GM11168 (cell line): ENCODE measurements around the gene PREB.
"Not testable (repeated sequence)": the region's sequence is repeated elsewhere in the genome, so short reads cannot be mapped to it uniquely, and the experiment has no call there.

Source experiments
- in situ Hi-C: fragments of 300-500 bp; cut with MboI; formaldehyde crosslinking; loops from one replicate; pipeline ENCODE4 v1.12.0; 2022; ENCODE audit warnings: low sequenced_read_pairs; ENCODE audit not compliant: unreplicated experiment

The PREB gene

DNA sequence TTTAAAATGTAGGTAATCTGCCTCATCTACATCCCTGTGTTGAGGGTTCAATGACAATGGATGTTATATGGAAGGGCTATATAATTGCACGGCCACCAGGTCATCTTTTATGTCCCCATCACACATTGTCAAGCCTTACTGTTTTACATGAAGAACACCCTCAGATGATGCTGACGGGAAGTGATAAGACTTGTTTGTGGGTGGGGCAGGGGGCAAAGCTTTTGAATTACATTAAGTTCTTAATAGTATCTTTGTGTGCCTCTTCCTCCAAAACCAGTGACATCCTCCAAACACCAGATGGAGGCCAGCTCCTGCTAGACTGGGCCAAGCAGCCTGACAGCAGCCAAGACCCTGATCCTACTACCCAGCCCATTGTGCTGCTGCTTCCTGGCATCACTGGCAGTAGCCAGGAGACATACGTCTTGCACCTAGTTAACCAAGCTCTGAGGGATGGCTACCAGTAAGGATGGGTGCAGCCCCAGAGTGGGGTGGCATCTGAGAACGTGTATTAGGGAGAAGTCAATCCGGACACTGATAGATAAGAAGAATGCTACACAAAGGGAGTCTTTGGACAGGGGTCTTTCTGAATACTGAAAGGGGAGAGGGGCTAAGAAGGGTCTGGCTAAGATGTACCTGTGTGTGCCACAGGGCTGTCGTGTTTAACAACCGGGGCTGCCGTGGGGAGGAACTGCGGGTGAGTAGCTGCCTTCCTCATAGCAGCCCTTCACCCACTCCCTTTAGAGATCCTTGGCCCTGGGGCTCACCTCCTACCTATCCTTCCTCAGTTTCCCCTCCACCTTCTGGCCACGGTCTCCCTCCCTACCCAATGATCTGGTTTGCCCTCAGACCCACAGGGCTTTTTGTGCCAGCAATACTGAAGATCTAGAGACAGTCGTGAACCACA, 5.5 kb downstream of the PREB start:
- in situ Hi-C loops: loop anchor here (5.0 kb wide), 1 partner anchor 68 kb away; no protein-coding TSS in a partner anchor

DNA sequence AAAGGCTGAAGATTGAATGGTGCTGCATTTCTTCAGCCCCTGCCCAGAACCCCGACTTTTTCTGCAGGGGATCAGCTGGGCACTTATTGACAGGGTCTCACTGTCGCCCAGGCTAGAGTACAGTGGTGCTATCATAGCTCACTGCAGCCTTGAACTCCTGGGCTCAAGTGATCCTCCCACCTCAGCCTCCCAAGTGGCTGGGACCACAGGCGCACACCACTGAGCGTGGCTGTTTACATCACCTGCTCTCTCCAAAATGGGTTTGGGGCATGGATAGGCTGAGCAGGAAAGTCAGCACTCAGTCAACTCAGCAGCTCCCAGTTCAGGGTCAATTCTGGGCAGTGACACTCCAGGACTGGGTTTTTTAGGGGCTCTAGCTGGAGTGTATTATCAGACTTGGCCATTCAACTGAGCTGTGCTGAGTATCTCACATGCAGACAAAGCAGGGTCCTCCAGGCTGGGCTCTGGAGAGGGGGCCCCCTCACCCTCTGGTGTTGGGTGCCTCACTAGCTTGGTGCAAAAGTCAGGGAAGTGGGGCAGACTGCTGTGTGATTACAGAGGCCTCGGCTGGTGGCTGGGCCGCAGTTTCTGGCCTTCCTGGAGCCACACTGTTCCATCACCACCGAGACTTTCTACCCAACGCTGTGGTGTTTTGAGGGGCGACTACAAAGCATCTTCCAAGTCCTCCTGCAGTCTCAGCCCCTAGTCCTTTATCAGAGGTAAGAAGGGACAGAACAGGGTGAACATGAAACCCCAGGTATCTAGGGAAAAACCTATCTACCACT, 6.4 kb downstream of the PREB start:
- in situ Hi-C loops: loop anchor here (5.0 kb wide), 1 partner anchor 69 kb away; no protein-coding TSS in a partner anchor

DNA sequence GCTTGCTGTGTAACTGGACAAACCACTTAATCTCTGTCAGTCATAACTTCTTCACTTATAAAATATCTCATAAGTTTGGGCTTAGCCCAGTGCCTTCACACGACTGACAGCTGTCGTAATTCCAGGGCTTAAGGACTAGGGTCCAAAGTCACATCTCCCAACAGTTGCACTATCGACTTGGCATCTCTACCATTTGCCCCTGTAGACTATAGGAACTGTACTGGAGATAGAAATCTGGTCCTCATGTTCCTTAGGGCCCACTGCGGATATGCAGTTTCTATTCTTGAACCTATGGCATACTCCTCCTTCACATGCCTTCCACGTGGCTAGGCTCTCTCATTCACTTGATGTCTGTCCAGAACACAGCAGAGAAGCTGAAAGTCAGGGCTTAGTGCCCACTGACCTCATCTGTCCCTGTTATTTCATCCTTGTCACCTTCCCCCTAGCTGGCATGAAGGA, 8.2 kb downstream of the PREB start:
- in situ Hi-C loops: loop anchor here (5.0 kb wide), 1 partner anchor 71 kb away; no protein-coding TSS in a partner anchor

DNA sequence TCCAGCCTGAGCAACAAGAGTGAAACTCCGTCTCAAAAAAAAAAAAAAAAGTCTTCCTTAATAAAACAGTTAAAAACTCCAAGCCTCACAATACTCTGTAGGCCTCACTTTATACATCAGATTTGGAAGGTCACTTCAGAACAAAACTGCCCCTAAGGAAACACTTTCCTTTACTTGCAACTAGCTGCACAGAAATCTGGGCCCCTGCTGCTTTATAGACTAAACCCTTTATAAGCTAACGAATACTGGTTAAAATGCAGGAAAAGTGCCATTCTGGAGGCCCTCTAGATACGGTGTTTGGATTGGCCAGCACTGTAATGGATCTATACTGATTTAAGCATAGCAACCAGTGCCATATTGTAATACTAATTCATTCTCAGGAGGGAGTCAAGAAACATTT, 9.3 kb downstream of the PREB start:
- in situ Hi-C loops: loop anchor here (5.0 kb wide), 1 partner anchor 72 kb away; no protein-coding TSS in a partner anchor

DNA sequence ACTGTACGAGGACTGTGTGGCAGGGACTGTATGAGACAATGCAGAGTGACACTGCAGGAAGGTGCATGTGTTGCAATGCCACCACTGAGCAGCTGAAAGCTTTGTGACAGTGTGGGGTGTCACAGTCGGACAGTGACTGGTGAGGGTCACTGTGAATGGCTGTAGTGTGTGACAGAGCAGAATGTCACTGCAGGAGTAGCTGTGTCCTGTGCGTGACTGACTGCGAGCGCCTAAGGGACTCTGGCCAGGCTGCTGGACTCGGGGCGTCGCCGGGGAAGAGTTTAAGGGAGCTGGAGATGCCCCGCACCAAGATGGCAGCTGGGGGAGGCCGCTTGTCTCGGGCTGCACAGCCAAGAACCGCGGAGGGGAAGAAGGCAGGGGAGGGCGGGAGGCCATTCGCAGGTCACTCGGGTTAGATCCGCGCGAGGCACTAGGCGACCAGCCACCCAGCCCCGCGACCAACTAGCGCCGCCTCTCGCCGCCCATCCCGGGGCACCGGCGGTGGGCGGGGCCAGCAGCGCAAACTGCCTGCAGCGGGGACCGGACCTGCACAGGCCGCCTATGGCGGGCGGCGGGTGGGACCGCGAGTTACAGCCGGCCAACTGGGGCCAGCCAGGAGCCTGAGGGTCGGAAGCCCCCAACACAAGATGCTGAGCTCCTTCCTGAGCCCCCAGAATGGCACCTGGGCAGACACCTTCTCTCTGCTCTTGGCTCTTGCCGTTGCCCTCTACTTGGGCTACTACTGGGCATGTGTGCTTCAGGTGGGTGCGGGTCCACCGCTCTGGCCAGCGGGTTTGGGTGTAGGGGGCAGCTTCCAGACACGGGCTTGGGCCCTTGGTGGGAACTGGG, 10.9 kb downstream of the PREB start, which contains the start of gene ABHD1:
Gene ABHD1, plus strand, starts transcription at position 514 of the 849 bp plus-strand sequence. Its CDS starts 134 bp downstream, at position 648.
- in situ Hi-C loops: no loop called here

DNA sequence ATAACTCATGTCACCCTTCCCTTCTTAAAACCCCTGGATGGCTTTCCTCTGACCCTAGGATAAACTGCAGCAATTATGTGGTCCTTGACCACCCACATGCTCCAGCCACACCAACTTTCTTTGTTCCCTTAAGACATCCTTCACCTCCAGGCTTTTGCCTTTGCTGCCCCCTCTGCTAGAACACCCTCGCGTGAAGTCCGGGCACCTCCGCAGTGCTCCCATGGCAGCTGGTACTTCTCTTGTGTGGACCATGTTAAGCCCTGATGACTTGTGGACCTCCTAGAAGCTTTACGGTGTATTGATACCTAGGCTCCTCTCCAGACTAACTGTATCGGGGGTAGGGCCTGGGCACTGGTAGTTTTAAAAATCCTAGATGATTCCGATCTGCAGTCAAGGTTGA, 11.6 kb downstream of the PREB start:
- in situ Hi-C loops: no loop called here

DNA sequence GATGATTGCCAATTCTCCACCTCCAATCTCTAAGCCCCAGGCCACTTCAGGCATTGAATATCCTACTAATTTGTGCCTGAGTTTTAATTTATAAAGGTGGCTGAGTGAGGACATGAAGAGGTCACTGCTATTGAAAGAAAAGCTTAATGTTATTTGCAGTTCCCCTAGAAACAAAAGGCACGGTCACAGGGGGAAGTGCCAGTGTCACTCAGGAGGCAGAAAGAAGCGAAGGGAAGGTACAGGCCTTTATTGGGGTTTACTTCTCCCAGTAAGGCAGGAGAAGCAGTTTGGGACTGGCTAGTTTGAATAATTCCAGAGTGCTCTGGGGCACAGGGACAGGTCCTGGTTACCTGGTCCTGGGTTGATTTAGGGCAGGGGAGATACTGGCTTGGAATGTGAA, 12.5 kb downstream of the PREB start:
- in situ Hi-C loops: no loop called here

DNA sequence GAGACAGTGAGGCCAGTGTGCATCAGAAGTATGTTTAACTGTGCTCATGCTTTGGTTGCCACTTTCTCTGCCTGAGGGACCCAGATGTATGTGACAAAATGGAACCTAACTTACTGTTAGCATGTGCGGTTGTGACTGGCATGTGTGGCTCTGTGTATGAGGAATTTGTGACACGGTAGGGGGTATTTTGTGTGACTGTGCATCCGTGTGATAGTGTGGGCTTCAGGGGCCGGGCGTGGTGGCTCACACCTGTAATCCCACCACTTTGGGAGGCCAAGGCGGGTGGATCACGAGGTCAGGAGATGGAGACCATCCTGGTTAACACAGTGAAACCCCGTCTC, 15.1 kb downstream of the PREB start:
- in situ Hi-C loops: not testable (repeated sequence)

DNA sequence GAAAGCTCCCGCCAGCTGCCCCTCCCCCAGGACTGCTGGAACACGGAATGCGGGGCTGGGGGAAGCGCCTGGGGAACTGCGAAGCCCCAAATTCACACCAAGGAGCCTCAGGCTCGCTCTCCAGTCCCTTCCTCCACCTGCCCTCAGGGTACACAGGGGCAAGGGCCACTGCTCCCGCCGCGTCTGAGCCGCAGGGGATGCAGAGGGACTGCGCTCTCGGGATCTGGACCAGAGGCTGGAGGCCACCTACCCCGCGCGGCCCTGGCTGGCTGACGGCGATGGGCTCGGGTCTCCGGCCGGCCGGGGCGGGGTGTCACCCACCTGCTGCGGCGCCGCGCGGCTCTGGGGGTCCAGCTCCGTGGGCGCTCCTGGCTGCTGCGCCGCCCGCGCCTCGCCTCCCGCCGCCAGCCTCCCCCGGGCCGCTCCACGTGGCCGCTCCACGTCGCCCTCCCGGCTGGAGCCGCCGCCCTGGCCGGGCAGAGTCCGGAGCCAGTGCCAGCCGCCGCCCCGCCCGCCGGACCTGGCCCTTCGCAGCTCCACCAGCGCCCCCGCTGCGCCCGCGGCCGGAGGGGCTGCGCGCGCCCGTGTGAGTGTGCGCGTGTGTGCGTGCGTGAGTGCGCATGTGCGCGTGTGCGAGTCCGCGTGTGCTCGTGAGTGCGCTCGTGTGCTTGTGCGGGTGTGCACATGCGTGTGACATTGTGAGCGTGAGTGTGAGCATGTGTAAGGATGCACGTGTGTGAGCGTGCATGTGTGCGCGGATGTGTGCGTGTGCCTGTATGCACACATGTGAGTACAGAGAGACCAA, 15.7 kb downstream of the PREB start, which contains the start of gene CGREF1:
Gene CGREF1, minus strand, starts transcription at position 604 of the 805 bp plus-strand sequence. CDS start 14,762 bp downstream, outside the sequence.
- in situ Hi-C loops: no loop called here

DNA sequence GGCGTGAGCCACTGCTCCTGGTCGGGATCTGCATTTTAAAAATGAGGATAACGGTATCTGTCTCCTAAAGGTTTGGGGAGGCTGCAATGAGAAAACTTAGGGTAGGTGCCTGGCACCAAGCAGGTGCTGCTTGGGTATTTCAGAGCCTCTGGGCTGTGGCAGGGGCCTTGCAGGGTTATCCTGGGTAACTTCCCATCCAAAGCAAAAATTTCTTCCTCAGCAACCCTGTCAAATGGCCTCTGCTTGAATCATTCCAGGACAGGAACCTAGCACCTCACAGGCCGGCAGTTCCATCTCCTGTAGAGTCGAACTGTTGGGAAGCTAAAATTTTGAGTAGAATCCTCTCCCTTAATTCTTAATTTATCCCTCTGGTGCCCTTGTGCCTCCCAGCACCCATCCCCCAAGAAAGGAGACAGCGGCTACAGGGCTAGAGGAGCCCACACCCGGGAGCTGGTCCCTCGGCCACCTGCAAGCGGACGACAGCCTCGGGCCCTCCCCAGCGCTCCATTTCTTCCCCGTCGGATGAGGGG, 16.4 kb downstream of the PREB start:
- in situ Hi-C loops: no loop called here

DNA sequence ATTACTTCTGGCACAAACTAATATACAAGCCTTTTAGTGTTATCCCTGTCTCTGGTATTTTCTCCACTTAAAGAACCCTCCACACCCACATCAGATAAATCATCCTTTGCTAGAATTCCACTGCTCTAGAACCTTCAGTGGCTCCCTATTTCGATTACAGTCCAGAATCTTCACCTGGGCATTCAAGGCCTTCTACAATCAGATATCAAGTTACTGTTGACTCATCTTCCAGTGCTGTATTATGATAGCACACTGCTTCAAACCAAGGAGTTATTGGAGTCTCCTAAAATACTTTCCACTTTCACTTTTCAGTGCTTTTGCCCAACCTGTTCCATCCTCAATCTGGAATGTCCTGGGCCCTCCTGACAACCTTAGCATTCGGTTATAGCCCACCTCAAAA, 18.9 kb downstream of the PREB start:
- in situ Hi-C loops: no loop called here

DNA sequence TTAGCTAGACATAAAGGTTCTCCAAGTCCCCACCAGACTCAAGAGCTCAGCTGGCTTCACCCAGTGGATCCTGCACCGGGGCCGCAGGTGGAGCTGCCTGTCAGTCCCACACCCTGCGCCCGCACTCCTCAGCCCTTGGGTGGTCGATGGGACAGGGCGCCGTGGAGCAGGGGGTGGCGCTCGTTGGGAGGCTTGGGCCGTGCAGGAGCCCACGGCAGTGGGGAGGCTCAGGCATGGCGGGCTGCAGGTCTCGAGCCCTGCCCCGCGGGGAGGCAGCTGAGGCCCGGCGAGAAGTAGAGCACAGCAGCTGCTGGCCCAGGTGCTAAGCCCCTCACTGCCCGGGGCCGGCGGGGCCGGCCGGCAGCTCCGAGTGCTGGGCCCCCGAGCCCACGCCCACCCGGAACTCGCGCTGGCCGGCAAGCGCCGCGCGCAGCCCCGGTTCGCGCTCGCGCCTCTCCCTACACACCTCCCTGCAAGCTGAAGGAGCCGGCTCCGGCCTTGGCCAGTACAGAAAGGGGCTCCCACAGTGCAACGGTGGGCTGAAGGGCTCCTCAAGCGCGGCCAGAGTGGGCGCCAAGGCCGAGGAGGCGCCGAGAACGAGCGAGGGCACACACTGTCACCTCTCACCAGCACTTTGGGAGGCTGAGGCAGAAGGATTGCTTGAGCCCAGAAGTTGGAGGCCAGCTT, 22.9 kb downstream of the PREB start:
- in situ Hi-C loops: not testable (repeated sequence)

DNA sequence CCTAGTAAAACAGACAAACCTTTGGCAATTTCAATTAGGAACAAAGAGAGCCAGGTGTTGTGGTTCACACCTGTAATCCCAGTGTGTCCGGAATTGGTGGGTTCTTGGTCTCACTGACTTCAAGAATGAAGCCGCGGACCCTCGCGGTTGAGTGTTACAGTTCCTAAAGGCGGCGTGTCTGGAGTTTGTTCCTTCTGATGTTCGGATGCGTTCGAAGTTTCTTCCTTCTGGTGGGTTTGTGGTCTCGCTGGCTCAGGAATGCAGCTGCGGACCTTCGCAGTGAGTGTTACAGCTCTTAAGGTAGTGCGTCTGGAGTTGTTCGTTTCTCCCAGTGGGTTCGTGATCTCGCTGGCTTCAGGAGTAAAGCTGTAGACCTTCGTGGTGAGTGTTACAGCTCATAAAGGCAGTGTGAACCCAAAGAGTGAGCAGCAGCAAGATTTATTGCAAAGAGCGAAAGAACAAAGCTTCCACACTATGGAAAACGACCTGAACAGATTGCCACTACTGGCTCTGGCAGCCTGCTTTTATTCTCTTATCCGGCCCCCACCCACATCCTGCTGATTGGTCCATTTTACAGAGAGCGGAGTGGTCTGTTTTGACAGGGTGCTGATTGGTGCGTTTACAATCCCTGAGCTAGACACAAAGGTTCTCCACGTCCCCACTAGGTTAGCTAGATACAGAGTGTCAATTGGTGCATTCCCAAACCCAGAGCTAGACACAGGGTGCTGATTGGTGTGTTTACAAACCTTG, 23.7 kb downstream of the PREB start:
- in situ Hi-C loops: not testable (repeated sequence)

DNA sequence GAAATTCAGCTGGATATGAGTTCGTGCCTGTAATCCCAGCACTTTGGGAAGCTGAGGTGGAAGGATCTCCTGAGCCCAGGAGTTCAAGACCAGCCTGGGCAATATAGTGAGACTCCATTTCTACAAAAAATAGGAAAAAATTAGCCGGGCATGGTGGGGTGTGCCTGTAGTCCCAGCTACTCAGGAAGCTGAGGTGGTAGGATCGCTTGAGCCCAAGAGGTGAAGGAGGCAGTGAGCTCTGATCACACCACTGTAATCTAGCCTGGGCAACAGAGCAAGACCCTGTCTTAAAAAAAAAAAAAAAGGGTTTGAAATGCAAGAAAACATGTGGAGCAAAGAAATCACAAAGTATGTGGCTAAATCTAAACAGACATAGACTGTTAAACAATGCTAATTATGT, 25.4 kb downstream of the PREB start:
- in situ Hi-C loops: no loop called here

DNA sequence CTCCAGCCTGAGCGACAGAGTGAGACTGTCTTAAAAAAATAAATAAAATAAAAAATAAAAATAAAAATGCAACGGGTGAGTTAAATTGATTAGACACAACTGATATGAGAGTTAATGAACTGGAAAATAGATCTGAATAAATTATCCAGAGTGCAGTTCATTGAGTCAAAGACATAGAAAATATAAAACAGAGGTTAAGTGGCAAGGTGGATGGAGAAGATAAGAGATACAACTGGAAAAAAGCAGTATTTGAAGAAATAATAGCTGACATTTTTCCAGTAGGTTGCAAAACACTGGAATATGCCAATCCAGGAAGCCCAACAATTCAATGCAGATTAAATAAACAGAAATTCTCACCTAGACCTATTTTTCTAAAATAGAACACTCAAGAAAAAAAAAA, 26.2 kb downstream of the PREB start:
- in situ Hi-C loops: no loop called here

DNA sequence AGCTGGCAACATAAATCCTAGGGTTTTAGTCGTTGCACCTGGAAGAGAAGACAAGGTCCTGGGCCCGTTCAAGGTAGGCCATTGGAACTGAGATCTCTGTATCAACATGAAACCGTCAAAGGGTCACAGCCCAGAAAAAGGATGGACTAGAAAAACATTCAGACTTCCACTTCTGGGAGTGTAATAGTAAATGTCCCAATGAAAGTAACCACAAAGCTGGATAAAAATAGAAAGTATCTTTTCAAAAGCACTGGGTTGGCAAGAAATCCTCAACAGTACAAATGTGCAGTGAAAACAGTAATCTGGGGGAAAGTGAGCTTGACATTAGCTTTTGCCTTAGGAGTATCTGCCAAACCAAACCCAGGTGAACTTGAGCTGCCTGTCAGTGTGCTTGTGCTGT, 28.5 kb downstream of the PREB start:
- in situ Hi-C loops: no loop called here

DNA sequence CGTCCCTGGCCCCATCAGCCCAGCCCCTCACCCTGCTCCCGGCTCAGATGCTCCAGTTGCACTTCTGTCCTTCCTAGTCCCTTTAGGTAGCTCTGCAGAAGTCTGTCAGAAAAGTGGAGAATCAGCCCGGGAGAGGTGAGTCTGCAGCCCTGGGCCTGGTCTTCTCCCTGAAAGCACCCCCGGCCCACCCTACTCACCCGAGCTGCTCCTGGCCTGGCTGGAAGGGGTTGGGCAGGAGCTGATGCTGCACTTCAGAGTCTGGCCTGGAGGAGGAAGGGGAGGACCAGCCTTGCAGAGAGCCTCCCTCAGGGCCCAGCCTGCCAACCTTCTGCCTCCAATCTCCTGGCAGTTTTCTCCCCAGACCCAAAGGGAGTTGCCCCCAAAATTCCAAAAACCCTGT, 32.1 kb downstream of the PREB start:
- in situ Hi-C loops: no loop called here

DNA sequence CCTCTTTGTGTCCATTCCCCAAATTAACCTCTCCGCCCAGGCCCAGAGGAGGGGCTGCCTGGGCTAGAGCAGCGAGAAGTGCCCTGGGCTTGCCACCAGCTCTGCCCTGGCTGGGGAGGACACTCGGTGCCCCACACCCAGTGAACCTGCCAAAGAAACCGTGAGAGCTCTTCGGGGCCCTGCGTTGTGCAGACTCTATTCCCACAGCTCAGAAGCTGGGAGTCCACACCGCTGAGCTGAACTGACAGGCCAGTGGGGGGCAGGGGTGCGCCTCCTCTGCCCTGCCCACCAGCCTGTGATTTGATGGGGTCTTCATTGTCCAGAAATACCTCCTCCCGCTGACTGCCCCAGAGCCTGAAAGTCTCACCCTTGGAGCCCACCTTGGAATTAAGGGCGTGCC, 34.4 kb downstream of the PREB start:
- in situ Hi-C loops: no loop called here
